CD14-positive monocyte (primary cell): ENCODE results near the gene DDAH1. TPM values are rescaled to one million over a fixed set of nuclear protein-coding genes. Genes with fewer than 3 reads are reported as not detected.

Experiments
- DNase-seq, 3 donors: peaks; one replicate each; pipeline ENCODE4 v3.0.0-alpha.2; 2011 to 2022
- H2AFZ ChIP-seq: 2 replicates; pipeline ENCODE4 v1.6.0; 2012; ENCODE audit warnings: mild to moderate bottlenecking, low read depth, low read length, inconsistent platforms; ENCODE audit not compliant: insufficient read depth, poor library complexity, severe bottlenecking
- H3K27ac ChIP-seq, 2 donors: 1 replicate in 1 of 2; 2 replicates in 1 of 2; pipeline ENCODE4 v1.5.1; 2012 to 2013; ENCODE audit warnings: low read length in 2 of 2, control low read depth in 1 of 2, inconsistent platforms in 1 of 2, low read depth in 1 of 2, mild to moderate bottlenecking in 1 of 2
- H3K27me3 ChIP-seq, 2 donors: one replicate each; pipeline versions ENCODE4 v1.6.0 to v1.6.1; 2011 to 2013; ENCODE audit warnings: low read length in 2 of 2; ENCODE audit not compliant: control insufficient read depth in 2 of 2, insufficient read depth in 2 of 2
- H3K36me3 ChIP-seq, 2 donors: replicated peaks in 1 of 2; 1 replicate in 1 of 2; 2 replicates in 1 of 2; pipeline versions ENCODE4 v1.5.1 to v1.6.1; 2012 to 2013; ENCODE audit warnings: low read length in 2 of 2, control low read depth in 1 of 2, inconsistent platforms in 1 of 2, mild to moderate bottlenecking in 1 of 2; ENCODE audit not compliant: insufficient read depth in 2 of 2, control insufficient read depth in 1 of 2
- H3K4me1 ChIP-seq, 2 donors: 1 replicate in 1 of 2; 2 replicates in 1 of 2; pipeline versions ENCODE4 v1.5.1 to v1.6.1; 2012 to 2013; ENCODE audit warnings: low read length in 2 of 2, control low read depth in 1 of 2, inconsistent platforms in 1 of 2, mild to moderate bottlenecking in 1 of 2, moderate library complexity in 1 of 2; ENCODE audit not compliant: insufficient read depth in 2 of 2, control insufficient read depth in 1 of 2
- H3K4me2 ChIP-seq: replicated peaks from 2 replicates; pipeline ENCODE3; 2012; ENCODE audit warnings: low read length, moderate library complexity, mild to moderate bottlenecking; ENCODE audit not compliant: poor library complexity, severe bottlenecking; ENCODE audit errors: extremely low read depth
- H3K4me3 ChIP-seq, 3 experiments: fragments of 200-600 bp in 1 of 3; sonication (generic) in 1 of 3; replicated peaks in 1 of 3; 1 replicate in 2 of 3; 2 replicates in 1 of 3; pipeline ENCODE4 v1.5.1; 2011 to 2013; ENCODE audit warnings: low read length in 3 of 3, mild to moderate bottlenecking in 3 of 3, control low read depth in 2 of 3, low read depth in 2 of 3, inconsistent platforms in 1 of 3, moderate library complexity in 1 of 3
- H3K79me2 ChIP-seq: 2 replicates; pipeline ENCODE4 v1.6.0; 2012; ENCODE audit warnings: mild to moderate bottlenecking, control low read depth, inconsistent platforms, low read length, moderate library complexity; ENCODE audit not compliant: insufficient read depth
- H3K9ac ChIP-seq: 2 replicates; pipeline ENCODE4 v1.6.0; 2017; ENCODE audit warnings: low read length, mild to moderate bottlenecking; ENCODE audit not compliant: insufficient read depth, poor library complexity, severe bottlenecking
- H3K9me3 ChIP-seq, 2 donors: replicated peaks in 1 of 2; 1 replicate in 1 of 2; 2 replicates in 1 of 2; pipeline versions ENCODE4 v1.5.1 to v1.6.1; 2012 to 2013; ENCODE audit warnings: low read length in 2 of 2, control low read depth in 1 of 2; ENCODE audit not compliant: control insufficient read depth in 1 of 2, insufficient read depth in 1 of 2
- H4K20me1 ChIP-seq: 2 replicates; pipeline ENCODE4 v1.6.0; 2012; ENCODE audit warnings: mild to moderate bottlenecking, low read length, control low read depth, moderate library complexity; ENCODE audit not compliant: insufficient read depth
- H3K27ac Mint-ChIP-seq, 7 donors: one replicate each; pipeline ENCODE4 v1.8.0; 2020; ENCODE audit warnings: mild to moderate bottlenecking in 7 of 7, mixed read lengths in 7 of 7, moderate library complexity in 6 of 7, inconsistent platforms in 2 of 7
- H3K27me3 Mint-ChIP-seq, 3 donors: one replicate each; pipeline ENCODE4 v1.8.0; 2021 to 2022; ENCODE audit warnings: low read depth in 3 of 3, mild to moderate bottlenecking in 3 of 3, mixed read lengths in 3 of 3, moderate library complexity in 3 of 3, inconsistent platforms in 1 of 3
- H3K36me3 Mint-ChIP-seq, 2 donors: one replicate each; pipeline ENCODE4 v1.8.0; 2020; ENCODE audit warnings: mixed read lengths in 2 of 2, inconsistent platforms in 1 of 2, mild to moderate bottlenecking in 1 of 2
- H3K4me1 Mint-ChIP-seq: one replicate; pipeline ENCODE4 v1.8.0; 2020; ENCODE audit warnings: mild to moderate bottlenecking, mixed read lengths
- H3K4me3 Mint-ChIP-seq, 2 donors: one replicate each; pipeline ENCODE4 v1.8.0; 2020; ENCODE audit warnings: mild to moderate bottlenecking in 2 of 2, mixed read lengths in 2 of 2, moderate library complexity in 1 of 2
- H3K9me3 Mint-ChIP-seq, 7 donors: one replicate each; pipeline ENCODE4 v1.8.0; 2020 to 2022; ENCODE audit warnings: mixed read lengths in 7 of 7, mild to moderate bottlenecking in 6 of 7, moderate library complexity in 6 of 7, inconsistent platforms in 2 of 7
- CTCF ChIP-seq: fragments of 200-600 bp; IDR thresholded peaks from one replicate; pipeline ENCODE4 v1.8.0; 2022; ENCODE audit warnings: antibody characterized with exemption, mild to moderate bottlenecking
- WGBS: methylation state at CpG from one replicate; pipeline ENCODE4 v1.1.5; 2013; ENCODE audit warnings: missing lambda C conversion rate; ENCODE audit not compliant: insufficient coverage; 5-methylcytosine and 5-hydroxymethylcytosine counted together
- intact Hi-C, 2 donors: fragments of 100-400 bp; cut with micrococcal nuclease; formaldehyde crosslinking; loops; one replicate each; pipeline versions ENCODE4 v1.15.0 to v1.15.1; 2023
- polyA plus RNA-seq, 3 donors: library from polyadenylated mRNA; depleted of rRNA in 1 of 3; unstranded in 2 of 3; stranded (reverse) in 1 of 3; fragments of 300-500 nt in 2 of 3; fragments of >200 nt in 1 of 3; fragmentation: Illumina TruSeq in 2 of 3; gene quantifications; 1 replicate in 2 of 3; 2 replicates in 1 of 3; pipeline ENCODE4 v1.2.3, GENCODE V29; 2012 to 2021

The DDAH1 gene
- polyA plus RNA-seq, 3 donors, result not detected

GRCh38 chr1:85378534-85378933 lies 86.4 kb downstream of the DDAH1 start:
- H3K9me3 Mint-ChIP-seq, result peaks cover 2 to 10% (median 6%) of the 10 kb centered on the region in 7 donors
- H3K27me3 Mint-ChIP-seq, result peaks cover 0 to 1% (median 0%) of the 10 kb centered on the region in 3 donors
- Histone ChIP-seq H3K27ac (no peak overlapping the region), H3K4me2 (no peak overlapping the region), H3K36me3 (no peaks in the 10 kb centered on the region), H3K9ac (no peak overlapping the region), H2AFZ (no peak overlapping the region), H3K4me3 (no peak overlapping the region), H3K4me1 (no peaks in the 10 kb centered on the region), H4K20me1 (no peaks in the 10 kb centered on the region), H3K79me2 (no peaks in the 10 kb centered on the region), H3K9me3 (no peaks in the 10 kb centered on the region), H3K27me3 (no peaks in the 10 kb centered on the region)
- no peak overlapping the region for H3K4me3 Mint-ChIP-seq
- no peaks in the 10 kb centered on the region for H3K4me1 Mint-ChIP-seq
- no peaks in the 10 kb centered on the region for H3K36me3 Mint-ChIP-seq
- H3K27ac Mint-ChIP-seq, result no peak overlapping the region
- intact Hi-C loops, result no loop called here
- no peak for DNase-seq
- TF ChIP-seq CTCF, result no peak
- WGBS, result 100% methylated on average over 2 of the region's 2 CpGs

GRCh38 chr1:85376356-85376755 lies 88.6 kb downstream of the DDAH1 start:
- intact Hi-C loops, result no loop called here
- no peaks in the 10 kb centered on the region for H3K27me3 ChIP-seq
- H3K4me2 ChIP-seq, result no peak overlapping the region

More at GRCh38 chr1:85376356-85376755, 88.6 kb downstream of the DDAH1 start:
- no peak for TF ChIP-seq CTCF
- H2AFZ ChIP-seq, result no peak overlapping the region
- no peaks in the 10 kb centered on the region for H3K9me3 ChIP-seq
- 100% methylated on average over 1 of the region's 1 CpG for WGBS
- H3K36me3 ChIP-seq, result no peaks in the 10 kb centered on the region
- no peak overlapping the region for H3K9ac ChIP-seq
- no peaks in the 10 kb centered on the region for H4K20me1 ChIP-seq
- Mint-ChIP-seq H3K27ac (no peak overlapping the region), H3K36me3 (no peaks in the 10 kb centered on the region), H3K9me3 (peaks cover 0 to 10% (median 0%) of the 10 kb centered on the region in 7 donors), H3K4me3 (no peak overlapping the region), H3K4me1 (peaks cover 7% of the 10 kb centered on the region), H3K27me3 (peaks cover 0 to 1% (median 0%) of the 10 kb centered on the region in 3 donors)
- no peak overlapping the region for H3K27ac ChIP-seq
- no peak for DNase-seq
- H3K79me2 ChIP-seq, result no peaks in the 10 kb centered on the region
- no peaks in the 10 kb centered on the region for H3K4me1 ChIP-seq
- no peak overlapping the region for H3K4me3 ChIP-seq
